Stimulated activated memory B cell treated with anti-CD40 and anti-IgM and Interleukin-4, amounts not matched to agents 10 μg/mL and 1 μg/mL and 100 μg/mL, for 72 hours (primary cell): Measurements from ENCODE around the gene FBXW5.

ENCODE experiments used
- ATAC-seq: fragments of 150-1000 bp; cut with Tn5 transposase; 2 replicates; pipeline ENCODE4 v1.10.0; 2021
- H3K27ac Mint-ChIP-seq: one replicate; pipeline ENCODE4 v1.8.0; 2022; ENCODE audit warnings: mild to moderate bottlenecking, mixed read lengths
- H3K27me3 Mint-ChIP-seq: one replicate; pipeline ENCODE4 v1.8.0; 2022; ENCODE audit warnings: mixed read lengths
- H3K36me3 Mint-ChIP-seq: one replicate; pipeline ENCODE4 v1.8.0; 2022; ENCODE audit warnings: mixed read lengths
- H3K4me1 Mint-ChIP-seq: one replicate; pipeline ENCODE4 v1.8.0; 2022; ENCODE audit warnings: mixed read lengths
- H3K4me3 Mint-ChIP-seq: one replicate; pipeline ENCODE4 v1.8.0; 2022; ENCODE audit warnings: mild to moderate bottlenecking, moderate library complexity, mixed read lengths
- H3K9me3 Mint-ChIP-seq: one replicate; pipeline ENCODE4 v1.8.0; 2022; ENCODE audit warnings: mixed read lengths

The FBXW5 gene

DNA sequence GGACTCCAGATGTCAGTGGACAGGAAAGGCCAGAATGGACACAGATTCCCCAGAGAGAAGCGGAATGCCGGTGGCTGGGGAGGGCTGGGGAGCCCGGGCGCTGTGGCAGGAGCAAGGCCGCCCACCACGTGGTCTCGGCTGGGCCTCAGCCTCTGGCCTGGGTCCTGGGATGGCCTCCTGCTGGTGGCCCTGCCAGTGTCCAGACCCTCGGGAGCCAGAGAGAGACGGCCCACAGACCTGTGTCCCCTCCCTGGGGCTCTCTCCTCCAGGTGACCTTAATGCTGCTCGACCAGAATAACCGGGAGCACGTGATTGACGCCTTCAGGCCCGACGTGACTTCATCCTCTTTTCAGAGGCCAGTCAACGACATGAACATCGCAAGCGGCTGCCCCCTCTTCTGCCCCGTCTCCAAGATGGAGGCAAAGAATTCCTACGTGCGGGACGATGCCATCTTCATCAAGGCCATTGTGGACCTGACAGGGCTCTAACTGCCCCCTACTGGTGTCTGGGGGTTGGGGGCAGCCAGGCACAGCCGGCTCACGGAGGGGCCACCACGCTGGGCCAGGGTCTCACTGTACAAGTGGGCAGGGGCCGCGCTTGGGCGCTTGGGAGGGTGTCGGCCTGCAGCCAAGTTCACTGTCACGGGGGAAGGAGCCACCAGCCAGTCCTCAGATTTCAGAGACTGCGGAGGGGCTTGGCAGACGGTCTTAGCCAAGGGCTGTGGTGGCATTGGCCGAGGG lies 19.0 kb downstream of the FBXW5 start:
- ATAC-seq: no peak
- Mint-ChIP-seq H3K4me3 (no peak overlapping the region), H3K27me3 (no peaks in the 10 kb centered on the region), H3K27ac (no peak overlapping the region), H3K4me1 (peaks cover 8% of the 10 kb centered on the region), H3K36me3 (peaks cover 46% of the 10 kb centered on the region), H3K9me3 (no peaks in the 10 kb centered on the region)

DNA sequence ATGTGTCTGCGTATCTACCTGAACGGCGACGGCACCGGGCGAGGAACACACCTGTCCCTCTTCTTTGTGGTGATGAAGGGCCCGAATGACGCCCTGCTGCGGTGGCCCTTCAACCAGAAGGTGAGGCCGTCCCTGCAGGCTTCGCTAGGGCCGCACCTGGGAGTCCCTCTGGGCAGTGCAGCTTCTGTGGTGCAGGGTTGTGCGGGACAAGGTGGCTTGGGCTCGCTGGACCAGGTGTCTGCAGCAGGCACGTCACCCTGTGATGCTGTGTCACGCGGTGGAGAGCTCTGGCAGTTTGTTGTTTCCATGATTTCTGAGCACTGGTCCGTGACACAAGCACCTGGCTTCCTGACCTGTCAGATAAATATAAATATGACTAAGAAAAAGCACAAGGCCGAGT lies 20.7 kb downstream of the FBXW5 start:
- peaks cover 54% of the 10 kb centered on the region for H3K36me3 Mint-ChIP-seq
- no peak for ATAC-seq
- H3K4me3 Mint-ChIP-seq: no peak overlapping the region
- no peaks in the 10 kb centered on the region for H3K27me3 Mint-ChIP-seq
- no peaks in the 10 kb centered on the region for H3K9me3 Mint-ChIP-seq
- H3K27ac Mint-ChIP-seq: no peak overlapping the region
- H3K4me1 Mint-ChIP-seq: peaks cover 8% of the 10 kb centered on the region

DNA sequence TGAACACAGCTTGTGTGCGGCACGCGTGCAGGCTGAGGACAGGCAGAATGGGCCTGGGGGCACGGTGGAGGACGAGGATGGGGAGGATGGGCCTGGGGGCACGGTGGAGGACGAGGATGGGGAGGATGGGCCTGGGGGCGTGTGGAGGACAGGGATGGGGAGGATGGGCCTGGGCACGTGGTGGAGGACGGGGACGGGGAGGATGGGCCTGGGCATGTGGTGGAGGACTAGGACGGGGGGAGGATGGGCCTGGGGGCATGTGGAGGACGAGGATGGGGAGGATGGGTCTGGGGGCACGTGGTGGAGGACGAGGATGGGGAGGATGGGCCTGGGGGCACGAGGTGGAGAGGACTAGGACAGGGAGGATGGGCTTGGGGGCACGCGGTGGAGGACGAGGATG lies 22.0 kb downstream of the FBXW5 start:
- Mint-ChIP-seq H3K4me3 (no peak overlapping the region), H3K4me1 (peaks cover 8% of the 10 kb centered on the region), H3K36me3 (peaks cover 53% of the 10 kb centered on the region), H3K9me3 (no peaks in the 10 kb centered on the region), H3K27me3 (no peaks in the 10 kb centered on the region), H3K27ac (no peak overlapping the region)
- peak; percentile 45 for ATAC-seq

DNA sequence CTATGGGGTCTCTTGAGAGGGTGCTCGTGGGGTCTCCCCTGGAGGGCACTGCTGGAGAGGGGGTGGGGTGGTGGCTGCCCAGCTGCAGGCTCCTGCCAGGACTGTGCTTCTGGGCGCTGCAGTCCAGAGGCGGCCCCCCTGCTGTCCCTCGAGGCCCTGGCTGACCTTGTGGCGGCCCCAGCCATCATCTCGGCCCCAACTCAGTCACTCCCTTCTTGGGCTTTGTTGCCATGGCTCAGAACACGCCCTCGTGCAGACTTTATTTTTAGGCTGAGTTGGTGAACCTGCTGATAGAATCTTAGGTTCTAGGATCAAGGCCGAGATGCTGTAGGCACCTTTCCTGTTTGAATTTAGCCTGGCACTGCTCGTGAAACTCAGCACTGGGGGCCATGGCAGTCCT lies 22.8 kb downstream of the FBXW5 start:
- Mint-ChIP-seq H3K4me1 (peaks cover 8% of the 10 kb centered on the region), H3K4me3 (no peak overlapping the region), H3K9me3 (no peaks in the 10 kb centered on the region), H3K27ac (no peak overlapping the region), H3K27me3 (no peaks in the 10 kb centered on the region), H3K36me3 (peaks cover 56% of the 10 kb centered on the region)
- ATAC-seq: no peak

DNA sequence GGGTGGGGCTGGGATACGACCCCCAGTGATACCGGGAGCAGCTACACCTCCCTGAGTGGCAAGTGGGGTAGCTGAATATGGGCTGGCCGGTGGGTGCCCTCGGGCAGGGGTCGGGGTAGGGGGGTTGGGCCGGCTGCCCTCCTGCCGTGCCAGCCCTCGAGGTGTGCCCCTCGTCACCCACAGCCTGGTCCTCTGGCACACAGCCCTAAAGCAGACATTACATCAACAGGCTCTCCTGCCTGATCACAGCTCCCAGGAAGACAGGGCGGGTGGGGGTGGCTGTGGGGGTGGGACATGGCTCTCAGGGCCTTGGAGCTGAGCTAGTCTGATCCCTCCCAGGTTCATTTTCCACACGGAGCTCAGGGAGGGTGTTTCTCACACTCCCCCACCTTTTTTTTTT lies 23.2 kb downstream of the FBXW5 start:
- Mint-ChIP-seq H3K27ac (no peak overlapping the region), H3K4me3 (no peak overlapping the region), H3K9me3 (no peaks in the 10 kb centered on the region), H3K4me1 (peaks cover 8% of the 10 kb centered on the region), H3K27me3 (no peaks in the 10 kb centered on the region), H3K36me3 (peaks cover 57% of the 10 kb centered on the region)
- ATAC-seq: no peak

DNA sequence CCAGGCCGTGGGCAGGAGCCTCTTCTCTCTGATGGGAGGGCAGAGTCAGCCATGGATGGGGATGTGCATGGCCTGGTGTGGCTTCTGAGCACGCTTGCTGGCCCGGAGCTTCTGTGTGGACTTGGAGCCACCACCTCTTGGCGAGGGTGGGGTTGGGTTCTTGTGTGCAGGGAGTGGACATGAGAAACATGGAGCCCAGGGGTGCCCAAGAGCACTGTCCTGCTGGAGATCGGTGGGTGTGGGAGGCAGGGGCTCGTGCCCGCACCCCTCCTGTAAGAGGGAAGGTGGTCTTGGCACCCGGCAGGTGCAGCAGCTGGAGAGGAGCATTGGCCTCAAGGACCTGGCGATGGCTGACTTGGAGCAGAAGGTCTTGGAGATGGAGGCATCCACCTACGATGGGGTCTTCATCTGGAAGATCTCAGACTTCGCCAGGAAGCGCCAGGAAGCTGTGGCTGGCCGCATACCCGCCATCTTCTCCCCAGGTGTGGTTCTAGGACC lies 23.8 kb downstream of the FBXW5 start:
- H3K9me3 Mint-ChIP-seq: no peaks in the 10 kb centered on the region
- no peak overlapping the region for H3K4me3 Mint-ChIP-seq
- no peaks in the 10 kb centered on the region for H3K27me3 Mint-ChIP-seq
- H3K4me1 Mint-ChIP-seq: peaks cover 8% of the 10 kb centered on the region
- peaks cover 61% of the 10 kb centered on the region for H3K36me3 Mint-ChIP-seq
- ATAC-seq: no peak
- H3K27ac Mint-ChIP-seq: no peak overlapping the region

DNA sequence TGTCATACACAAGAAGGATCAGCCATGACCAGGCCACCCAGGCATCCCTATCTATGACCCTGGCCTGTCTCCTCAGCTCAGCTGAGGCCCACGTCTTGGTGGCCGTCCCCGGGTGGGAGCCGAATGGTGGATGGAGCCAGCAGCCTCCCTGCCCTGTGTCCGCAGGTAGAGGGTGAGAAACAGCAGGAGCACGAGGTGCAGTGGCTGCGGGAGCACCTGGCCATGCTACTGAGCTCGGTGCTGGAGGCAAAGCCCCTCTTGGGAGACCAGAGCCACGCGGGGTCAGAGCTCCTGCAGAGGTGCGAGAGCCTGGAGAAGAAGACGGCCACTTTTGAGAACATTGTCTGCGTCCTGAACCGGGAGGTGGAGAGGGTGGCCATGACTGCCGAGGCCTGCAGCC lies 24.5 kb downstream of the FBXW5 start:
- Mint-ChIP-seq H3K27ac (no peak overlapping the region), H3K36me3 (peaks cover 67% of the 10 kb centered on the region), H3K4me1 (peaks cover 8% of the 10 kb centered on the region), H3K9me3 (no peaks in the 10 kb centered on the region), H3K4me3 (no peak overlapping the region), H3K27me3 (no peaks in the 10 kb centered on the region)
- ATAC-seq: no peak

DNA sequence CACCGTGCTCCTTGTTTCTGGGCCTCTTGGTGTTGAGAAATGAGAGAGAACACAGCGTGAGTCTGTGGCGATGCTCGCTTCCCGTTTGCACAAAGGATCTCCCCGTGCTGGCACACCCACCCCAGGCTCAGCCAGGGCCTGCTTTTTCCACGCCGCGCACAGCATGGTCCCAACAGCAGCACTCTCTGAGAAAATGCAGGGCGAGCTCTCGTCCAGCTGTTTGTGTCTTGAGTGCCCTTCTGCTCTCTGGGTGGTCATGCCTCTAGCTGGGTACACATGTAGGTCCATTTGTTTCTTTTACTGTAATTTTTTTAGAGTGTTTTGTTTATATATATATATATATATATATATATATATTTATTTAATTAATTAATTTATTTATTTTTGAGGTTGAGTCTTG lies 26.6 kb downstream of the FBXW5 start:
- Mint-ChIP-seq H3K27me3 (no peaks in the 10 kb centered on the region), H3K4me1 (peaks cover 4% of the 10 kb centered on the region), H3K9me3 (no peaks in the 10 kb centered on the region), H3K36me3 (peaks cover 55% of the 10 kb centered on the region), H3K4me3 (no peak overlapping the region), H3K27ac (no peak overlapping the region)
- ATAC-seq: no peak

DNA sequence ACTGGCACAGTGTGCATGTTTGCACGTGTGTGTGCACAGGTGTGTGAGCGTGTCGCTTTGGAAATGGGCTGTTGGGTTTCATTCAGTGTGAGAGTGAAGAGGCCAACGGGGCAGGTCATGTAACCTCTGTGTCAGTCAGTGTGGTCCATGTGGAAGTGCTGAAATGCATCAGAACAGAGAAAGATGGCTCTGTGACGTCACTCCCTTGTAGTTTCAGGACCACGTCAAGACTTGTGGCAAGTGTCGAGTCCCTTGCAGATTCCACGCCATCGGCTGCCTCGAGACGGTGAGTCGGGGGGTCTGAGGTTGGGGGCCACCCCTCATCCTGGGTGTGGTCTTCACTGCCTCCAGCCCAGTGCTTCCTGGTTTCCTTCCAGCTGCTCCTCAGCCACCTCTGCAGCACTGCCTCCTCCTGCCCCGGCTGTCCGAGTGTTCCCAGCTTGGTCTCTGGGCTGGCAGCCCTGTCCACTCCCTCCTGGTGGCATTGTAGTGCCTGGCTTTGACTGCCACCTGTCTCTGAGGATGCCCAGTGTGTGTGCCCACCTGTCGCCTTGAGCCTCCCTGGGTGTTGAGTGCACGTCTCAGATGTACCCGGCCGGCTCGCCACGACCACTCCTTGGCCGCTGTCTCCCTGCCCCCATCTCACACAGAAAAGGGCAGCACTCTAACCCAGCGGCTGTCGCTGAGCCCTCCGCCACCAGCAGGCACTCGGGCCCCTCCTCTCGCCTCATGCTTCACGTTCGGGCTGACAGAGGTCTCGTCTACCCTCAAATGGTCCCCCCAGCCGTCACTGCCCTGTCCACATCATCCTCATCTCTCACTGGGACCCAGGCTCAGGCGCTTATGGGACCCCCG lies 28.0 kb downstream of the FBXW5 start:
- H3K4me1 Mint-ChIP-seq: no peaks in the 10 kb centered on the region
- H3K36me3 Mint-ChIP-seq: peaks cover 44% of the 10 kb centered on the region
- no peak for ATAC-seq
- H3K27ac Mint-ChIP-seq: no peak overlapping the region
- H3K4me3 Mint-ChIP-seq: no peak overlapping the region
- H3K27me3 Mint-ChIP-seq: no peaks in the 10 kb centered on the region
- no peaks in the 10 kb centered on the region for H3K9me3 Mint-ChIP-seq

DNA sequence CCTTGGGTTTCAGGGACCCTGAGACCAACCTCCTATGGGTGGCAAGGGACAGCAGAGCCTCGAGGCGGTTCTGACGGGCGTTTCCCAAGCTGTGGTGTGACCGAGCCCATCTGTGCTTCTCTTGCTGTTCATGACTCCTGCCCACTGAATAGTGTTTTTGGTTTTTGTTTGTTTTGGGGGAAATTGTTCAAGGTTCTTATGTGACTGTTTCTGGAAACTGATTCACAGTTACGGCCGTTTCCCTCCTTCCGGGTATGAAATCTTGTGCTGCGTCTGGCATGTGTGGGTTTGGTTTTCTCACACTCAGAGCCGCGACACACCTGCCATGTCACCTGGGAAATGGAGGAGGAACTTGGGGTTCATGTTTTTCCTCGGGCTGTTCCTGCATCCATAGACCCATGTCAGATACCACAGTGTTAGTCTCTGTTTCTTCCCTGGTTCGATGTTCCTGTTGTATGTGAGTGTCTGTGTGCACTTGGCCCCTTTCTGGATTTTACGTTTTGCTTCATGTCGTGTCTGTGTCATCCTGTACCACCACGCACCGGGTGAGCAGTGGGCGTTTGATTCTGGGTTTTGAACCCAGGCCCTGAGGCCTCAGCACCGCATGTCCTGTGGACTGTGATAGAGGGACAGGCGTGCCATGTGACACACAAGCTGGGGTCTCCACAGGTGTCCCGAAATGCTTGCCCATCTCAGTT lies 28.8 kb downstream of the FBXW5 start:
- H3K27ac Mint-ChIP-seq: no peak overlapping the region
- H3K4me1 Mint-ChIP-seq: no peaks in the 10 kb centered on the region
- no peak for ATAC-seq
- peaks cover 45% of the 10 kb centered on the region for H3K36me3 Mint-ChIP-seq
- no peaks in the 10 kb centered on the region for H3K9me3 Mint-ChIP-seq
- no peaks in the 10 kb centered on the region for H3K27me3 Mint-ChIP-seq
- H3K4me3 Mint-ChIP-seq: no peak overlapping the region

DNA sequence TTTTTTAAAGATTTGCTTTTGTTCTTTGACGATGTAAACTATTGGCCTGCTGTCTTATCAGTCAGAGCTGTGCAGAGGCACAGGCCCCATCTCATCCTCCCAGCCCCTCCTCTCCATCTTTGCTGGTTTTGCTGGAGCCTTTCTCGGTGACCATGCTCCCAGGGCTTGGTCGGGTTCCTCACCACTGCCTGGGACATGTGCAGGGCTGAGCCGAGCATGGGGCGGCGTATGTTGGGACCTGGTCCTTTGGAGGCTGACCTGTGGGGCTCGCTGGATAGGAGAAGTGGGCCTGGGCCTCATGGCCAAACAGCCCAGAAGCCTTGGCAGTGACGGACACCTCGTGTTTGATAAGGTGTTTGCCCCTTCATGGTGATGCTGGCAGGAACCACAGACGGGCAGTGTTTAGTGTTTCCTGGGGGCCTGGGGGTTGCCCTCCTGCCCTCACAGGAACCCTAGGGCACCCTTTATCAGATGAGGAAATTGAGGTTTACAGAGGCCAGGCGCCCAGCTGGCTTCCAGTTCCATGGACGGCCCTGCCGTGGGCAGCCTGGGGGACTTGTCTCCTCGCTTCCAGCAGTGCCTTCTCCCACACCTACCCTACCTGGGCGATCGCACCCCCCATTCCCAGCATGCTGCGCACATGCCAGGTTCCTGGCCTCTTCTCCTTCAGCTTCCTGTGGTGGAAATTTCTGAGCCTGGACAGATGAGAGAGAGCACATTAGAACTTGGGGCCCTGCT lies 30.7 kb downstream of the FBXW5 start:
- Mint-ChIP-seq H3K9me3 (no peaks in the 10 kb centered on the region), H3K4me3 (no peak overlapping the region), H3K27ac (no peak overlapping the region), H3K4me1 (no peaks in the 10 kb centered on the region), H3K27me3 (no peaks in the 10 kb centered on the region), H3K36me3 (peaks cover 42% of the 10 kb centered on the region)
- no peak for ATAC-seq

DNA sequence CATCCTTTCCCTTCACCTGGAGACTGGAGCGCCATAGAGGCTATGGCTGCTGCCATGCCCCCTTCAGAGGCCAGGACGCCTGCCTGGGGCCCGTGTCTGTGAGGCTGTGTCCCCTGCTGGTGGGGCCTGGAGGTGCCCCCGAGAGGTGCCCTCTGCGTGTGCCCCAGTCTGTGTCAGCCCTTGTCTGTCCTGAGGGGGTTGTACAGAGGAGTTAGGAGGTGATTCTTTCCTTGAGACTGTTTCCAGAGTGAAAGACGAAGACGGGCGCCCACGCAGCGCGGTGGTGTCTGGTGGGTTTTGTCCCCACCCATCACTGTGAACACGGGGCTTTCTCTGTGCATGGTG lies 33.7 kb downstream of the FBXW5 start:
- Mint-ChIP-seq H3K36me3 (peaks cover 50% of the 10 kb centered on the region), H3K27ac (peak overlapping the region; percentile 23), H3K27me3 (no peaks in the 10 kb centered on the region), H3K4me1 (peaks cover 16% of the 10 kb centered on the region), H3K4me3 (no peak overlapping the region), H3K9me3 (peaks cover 5% of the 10 kb centered on the region)
- no peak for ATAC-seq

DNA sequence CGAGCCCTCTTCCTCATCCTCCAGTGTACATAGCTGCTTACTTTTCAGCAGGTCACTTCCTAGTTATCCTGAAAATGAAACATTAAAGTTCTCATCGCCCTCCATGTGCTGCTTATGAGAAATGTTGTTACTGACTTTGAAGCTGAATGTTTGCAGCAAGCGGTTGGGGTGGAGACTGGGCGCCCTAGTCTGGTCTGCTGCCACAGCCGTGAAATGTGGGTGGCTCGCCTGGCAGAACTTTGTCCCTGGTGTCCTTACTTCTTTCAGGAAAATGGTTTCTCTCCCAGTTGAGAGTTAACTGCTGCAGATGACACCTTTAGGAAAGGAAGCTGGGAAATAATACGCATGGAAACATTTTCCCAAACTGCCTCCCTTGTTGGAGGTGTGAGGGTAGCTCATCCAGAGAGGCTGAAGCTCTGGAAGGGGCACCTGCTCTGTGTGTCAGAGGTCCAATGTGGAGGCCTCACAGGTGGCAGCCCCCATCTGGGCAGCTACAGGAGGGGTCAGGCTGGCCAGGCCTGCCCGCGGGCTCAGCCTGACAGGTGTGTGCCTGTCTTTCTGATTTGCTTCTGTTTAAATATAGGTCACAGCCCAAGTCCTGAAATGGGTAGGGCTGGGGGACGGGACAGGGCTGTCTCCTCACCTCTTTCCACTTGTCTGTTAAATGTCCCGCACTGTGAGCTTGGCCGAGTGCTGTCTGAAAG lies 34.2 kb downstream of the FBXW5 start:
- H3K27me3 Mint-ChIP-seq: no peaks in the 10 kb centered on the region
- peaks cover 50% of the 10 kb centered on the region for H3K36me3 Mint-ChIP-seq
- no peak overlapping the region for H3K4me3 Mint-ChIP-seq
- ATAC-seq: no peak
- H3K4me1 Mint-ChIP-seq: peaks cover 19% of the 10 kb centered on the region
- peaks cover 5% of the 10 kb centered on the region for H3K9me3 Mint-ChIP-seq
- H3K27ac Mint-ChIP-seq: peak overlapping the region; percentile 23

DNA sequence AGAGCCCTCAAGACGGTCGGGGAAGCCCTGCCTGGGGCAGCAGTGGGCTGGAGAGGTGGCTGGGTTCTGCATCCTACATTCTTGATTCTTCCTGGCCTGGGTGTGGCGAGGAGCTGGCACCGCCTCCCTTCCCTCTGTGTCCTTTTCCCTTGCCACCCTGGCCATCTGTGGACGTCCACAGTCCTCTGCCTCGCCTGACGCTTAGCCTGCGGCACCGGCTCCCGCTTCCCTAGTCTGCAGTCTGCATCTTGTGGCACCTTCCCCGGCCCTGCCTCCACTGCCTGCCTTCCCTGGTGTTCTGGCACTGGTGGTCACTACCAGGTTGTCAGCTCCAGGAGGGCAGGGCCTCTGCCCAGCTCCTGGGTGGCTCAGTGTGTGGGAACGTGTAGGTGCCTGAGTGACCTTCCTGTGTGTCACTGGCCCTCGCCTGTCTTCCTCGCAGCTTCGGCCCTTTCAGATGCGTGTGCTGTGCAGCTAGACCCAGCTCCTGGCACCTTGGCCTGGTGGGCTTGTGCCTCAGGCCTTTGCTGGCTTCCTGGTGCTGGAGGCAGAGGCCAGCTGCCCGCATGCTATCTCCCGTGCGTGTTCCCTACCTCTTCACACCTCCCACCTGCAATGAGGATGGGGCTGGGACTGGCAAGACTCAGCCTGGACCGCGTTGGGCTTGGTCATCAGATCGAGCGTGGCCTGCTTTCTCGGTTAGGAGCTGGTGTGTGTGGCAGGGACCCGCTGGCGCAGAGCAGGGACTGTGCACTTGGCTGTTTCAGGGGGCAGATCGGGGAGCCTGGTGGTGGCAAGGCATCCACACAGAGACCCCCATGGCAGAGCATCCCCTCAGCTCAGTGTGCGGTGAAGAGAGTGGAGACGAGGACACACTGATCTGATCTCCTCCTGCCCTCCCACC lies 37.3 kb downstream of the FBXW5 start:
- peak overlapping the region; percentile 70 for H3K27ac Mint-ChIP-seq

More for the DNA sequence above, 37.3 kb downstream of the FBXW5 start:
- peaks cover 38% of the 10 kb centered on the region for H3K4me1 Mint-ChIP-seq
- H3K27me3 Mint-ChIP-seq: no peaks in the 10 kb centered on the region
- H3K9me3 Mint-ChIP-seq: peaks cover 5% of the 10 kb centered on the region
- ATAC-seq: no peak
- H3K4me3 Mint-ChIP-seq: no peak overlapping the region
- H3K36me3 Mint-ChIP-seq: peaks cover 70% of the 10 kb centered on the region
